Activated CD8-positive, alpha-beta memory T cell treated with anti-CD3 and anti-CD28 coated beads, Interleukin-2, amount 50 U/mL, for 48 hours (primary cell): ENCODE data around the gene UPP1.
"Not testable (repeated sequence)": the region's sequence is repeated elsewhere in the genome, so short reads cannot be mapped to it uniquely, and the experiment has no call there.

Experiments
- DNase-seq: peaks from one replicate; pipeline ENCODE4 v3.0.0-alpha.2; 2020

Gene UPP1

GRCh38 chr7:48089046-48090003 is at the start of gene UPP1:
TSS of gene UPP1 (plus strand) at chr7:48089265. CDS start at chr7:48094784, 5,519 bp downstream.
- DNase-seq: peak; percentile 91

GRCh38 chr7:48040944-48041652 is 48.0 kb upstream of the UPP1 start:
- DNase-seq: no peak

DNA sequence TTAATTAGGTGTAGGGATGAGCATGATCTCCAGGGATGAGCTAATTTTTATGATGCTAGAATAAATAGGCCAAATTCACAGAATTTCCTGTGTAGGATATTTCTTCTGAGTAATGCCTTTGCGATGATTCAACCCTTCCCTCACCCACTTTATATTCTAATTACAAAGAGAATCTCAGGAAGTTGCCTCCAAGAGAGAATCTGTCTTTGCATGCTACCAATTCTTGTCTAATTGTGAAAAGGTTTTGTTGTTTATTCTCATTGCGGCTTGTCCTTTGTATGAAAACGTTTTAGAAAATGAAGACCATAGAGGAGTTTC is 47.5 kb upstream of the UPP1 start:
- no peak for DNase-seq

DNA sequence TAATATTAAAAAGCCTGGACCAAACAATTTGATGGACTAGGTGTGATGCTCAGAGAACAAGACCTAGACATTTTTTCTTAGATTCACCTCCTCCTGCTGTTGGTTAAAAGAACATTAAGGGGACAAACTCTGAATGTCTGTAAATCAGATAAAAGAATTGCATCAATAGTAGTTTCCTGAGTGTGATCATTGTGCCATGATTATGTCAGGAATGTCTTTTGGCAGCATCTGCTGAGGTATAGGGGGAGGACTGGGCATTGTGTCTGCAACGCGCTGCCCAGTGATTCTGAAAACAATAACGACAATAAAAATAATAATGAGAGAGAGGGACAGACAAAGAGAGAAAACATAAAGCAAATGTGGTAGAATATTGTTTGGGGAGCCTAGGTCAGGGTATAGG is 46.8 kb upstream of the UPP1 start:
- DNase-seq: no peak

DNA sequence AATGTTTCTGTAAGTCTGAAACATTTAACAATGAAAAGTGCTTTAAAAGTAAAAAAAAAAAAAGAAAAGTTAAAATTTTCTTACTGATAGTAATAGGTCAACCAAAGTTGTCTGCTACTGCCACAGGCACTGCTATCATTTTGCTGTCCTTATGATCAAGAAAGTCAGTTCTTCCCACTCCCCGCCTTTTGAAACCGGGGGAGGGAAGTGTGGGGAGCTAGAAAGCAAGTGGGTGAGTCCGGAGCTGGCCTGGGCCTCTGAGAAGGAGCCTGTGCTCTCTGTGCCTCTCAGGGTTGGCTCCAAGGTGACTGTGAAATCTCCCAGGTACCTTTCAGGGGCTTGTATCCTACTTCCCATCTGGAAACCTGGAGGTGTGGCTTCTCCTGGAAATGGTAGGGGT is 46.4 kb upstream of the UPP1 start:
- DNase-seq: no peak

- DNase-seq: no peak
These were observed 43.8 kb upstream of the UPP1 start for GRCh38 chr7:48045195-48045765.

DNA sequence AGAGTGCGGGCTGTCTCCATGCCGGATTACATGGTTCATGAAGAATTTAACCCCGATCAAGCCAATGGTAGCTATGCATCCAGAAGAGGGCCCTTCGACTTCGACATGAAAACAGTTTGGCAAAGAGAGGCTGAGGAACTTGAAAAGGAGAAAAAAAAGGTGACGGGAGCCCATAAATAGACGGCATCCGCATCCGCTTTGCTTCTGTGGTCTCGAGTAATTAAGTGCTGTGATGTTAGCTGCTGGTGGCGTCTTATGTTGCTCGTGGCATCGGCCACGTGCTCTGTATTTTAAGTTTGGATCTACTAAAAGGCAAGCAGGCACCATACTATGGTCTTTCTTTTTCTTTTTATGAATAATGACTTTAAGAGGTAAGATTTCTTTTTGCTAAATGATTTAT is 42.6 kb upstream of the UPP1 start:
- no peak for DNase-seq

DNA sequence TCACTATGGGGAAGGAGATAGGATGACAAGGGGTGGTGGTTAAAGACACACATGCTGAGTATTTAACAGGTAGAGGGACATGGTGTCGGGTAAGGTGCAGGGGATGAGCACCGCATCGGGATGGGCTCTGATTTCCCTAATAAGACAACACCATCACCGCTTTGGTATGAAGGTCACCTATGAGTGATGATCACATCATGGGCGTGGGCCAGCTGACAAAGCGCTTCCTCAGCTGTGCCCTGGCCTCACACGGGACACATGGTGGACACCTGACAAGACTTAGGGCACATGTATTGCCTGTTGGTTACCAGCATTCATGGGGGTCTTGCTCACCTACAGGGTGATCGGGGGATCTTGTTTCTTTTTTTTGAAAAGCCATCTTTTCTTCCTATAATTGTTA is 41.0 kb upstream of the UPP1 start:
- no peak for DNase-seq

- DNase-seq: no peak
These were observed 39.2 kb upstream of the UPP1 start for GRCh38 chr7:48049850-48050249.

GRCh38 chr7:48052748-48053147 is 36.3 kb upstream of the UPP1 start:
- no peak for DNase-seq

DNA sequence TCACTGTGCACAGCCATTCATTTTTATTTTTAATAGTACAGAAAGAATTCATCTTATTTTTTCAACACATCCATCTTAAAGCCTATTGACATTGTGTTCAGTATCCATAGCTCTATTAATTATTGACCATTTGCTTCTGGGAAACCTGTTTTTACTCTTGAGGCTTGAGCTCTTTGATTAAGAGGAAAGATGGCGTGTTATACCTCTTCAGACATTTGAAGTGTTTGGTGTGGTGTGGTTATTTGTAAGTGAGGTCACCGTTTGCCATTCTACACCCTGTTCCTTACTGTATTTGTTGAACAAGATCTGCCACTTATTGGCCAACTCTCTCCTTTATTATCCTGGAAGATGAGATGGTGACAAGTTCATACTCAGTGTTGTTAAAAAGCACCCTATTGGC is 35.3 kb upstream of the UPP1 start:
- DNase-seq: no peak

GRCh38 chr7:48058990-48059389 is 30.1 kb upstream of the UPP1 start:
- DNase-seq: no peak

DNA sequence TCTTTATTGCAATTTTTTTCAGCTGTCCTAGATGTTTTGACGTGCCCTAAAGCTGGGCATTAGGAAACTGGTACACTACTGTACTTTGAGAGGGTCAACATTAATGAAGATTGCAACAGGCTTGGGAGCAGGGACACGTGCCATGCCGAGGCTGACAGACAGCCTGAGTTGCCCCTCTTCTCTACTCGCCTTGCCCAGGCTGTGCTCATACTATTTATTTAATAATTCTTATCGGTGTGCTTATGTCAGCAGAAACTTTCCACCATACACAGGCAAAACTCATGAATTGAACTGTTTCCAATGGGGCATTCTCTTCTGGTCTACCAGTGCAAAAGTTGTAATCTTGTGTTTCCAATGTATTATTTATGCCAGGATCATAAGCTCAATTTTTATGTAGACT is 29.4 kb upstream of the UPP1 start:
- DNase-seq: no peak

DNA sequence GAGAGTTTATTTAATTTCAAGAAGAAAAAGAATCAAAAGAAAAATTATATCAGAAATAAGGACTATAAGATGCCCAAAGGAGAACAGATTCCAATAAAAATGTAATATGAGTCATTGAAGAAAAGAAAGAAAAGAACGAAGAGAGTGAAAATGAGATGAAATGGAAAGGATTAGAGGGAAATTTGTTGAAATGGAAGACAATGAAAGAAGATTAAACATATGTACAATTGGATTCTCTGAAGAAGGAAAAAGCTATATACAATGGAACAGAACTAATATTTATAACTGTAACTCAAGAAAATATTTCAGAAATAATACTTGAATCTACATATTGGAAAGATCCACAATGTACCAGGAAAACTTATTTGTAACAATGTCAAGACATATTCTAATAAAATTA is 25.1 kb upstream of the UPP1 start:
- no peak for DNase-seq

- no peak for DNase-seq
These were observed 21.6 kb upstream of the UPP1 start for GRCh38 chr7:48067475-48067874.

GRCh38 chr7:48074204-48074654 is 14.8 kb upstream of the UPP1 start:
- DNase-seq: no peak

GRCh38 chr7:48077423-48077822 is 11.6 kb upstream of the UPP1 start:
- DNase-seq: no peak

GRCh38 chr7:48078470-48078869 is 10.6 kb upstream of the UPP1 start:
- DNase-seq: no peak

- not testable (repeated sequence) for DNase-seq
These were observed 6.7 kb upstream of the UPP1 start for GRCh38 chr7:48082378-48082777.

DNA sequence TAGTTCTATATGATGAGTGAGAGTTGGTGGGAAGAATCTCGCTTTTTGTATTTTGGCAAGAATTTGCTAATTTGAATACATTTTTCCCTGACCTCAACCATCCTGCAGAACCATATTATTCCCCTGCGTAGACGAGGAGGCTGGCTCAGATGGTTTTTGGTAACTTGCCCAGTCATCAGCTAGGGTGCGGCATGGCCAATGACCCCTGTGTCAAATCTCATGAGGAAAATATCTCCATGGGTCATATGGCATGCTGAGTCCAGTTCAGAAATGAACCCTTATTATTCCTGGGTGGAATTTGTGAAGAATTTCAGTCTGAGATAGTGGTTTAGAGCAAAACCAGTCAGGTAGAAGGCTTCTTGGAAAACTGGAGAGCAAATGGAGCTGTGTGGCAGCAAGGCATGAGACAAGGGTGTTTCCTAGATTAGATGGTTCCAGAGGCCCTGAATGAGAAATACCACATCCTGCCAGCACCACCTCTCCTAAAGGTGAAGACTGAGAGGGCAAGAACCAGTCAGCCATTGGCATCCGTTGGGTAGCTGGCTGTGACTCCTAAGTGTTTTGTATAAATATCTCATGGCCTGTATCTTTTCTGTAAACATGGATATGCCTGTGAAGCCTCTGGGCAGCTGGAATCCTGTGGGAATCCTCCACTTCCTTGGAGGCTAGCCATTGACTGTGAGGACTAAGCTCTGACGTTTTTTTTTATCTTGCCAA is 5.8 kb upstream of the UPP1 start:
- no peak for DNase-seq

DNA sequence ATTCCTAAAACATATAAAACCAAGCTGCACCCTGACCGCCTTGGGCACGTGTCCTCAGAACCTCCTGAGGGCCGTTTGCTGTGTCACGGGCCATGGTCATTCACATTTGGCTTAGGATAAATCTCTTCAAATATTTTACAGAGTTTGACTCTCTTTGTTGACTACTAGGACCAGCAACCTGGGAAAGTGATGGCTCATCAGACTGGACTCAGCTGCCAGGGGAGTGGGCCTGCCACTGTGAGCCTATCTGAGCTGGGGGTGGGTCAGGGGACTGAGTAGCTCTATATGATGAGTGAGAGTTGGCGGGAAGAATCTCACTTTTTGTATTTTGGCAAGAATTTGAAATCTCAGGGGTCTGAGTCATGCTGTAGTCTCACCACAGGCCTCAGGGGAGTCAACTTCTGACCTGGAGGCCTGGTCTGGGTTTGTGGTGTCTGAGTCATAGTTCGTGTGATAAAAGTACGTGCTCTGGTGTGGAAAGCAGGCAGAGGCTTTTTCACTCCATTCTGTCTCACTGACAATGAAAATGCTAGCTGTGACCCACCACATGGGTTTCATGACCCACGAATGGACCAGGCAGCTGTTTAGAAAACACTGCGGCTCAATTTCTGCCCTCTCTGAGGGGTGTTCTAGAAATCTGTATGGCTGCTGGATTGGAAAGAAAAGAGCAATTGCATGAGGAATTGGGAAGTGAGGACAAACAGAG is 4.2 kb upstream of the UPP1 start:
- peak; percentile 77 for DNase-seq

- no peak for DNase-seq
These were observed 3.7 kb upstream of the UPP1 start for GRCh38 chr7:48085433-48085791.

GRCh38 chr7:48085942-48086341 is 3.1 kb upstream of the UPP1 start:
- DNase-seq: no peak
